ENCODE data around the gene DISP2. TPM values are rescaled to one million over a fixed set of nuclear protein-coding genes. Genes with fewer than 3 reads are reported as not detected.

The DISP2 gene
- total and polyA plus RNA-seq, 2 of the 8 experiments (the other 6 are each of a cell fraction or from before 2014, with no cell fraction given) = 0.45 to 1.2 TPM

- H3K79me1 ChIP-seq (ENCODE audit: low read depth, low read length) = no peaks in the 10 kb centered on the region
- ChIA-PET CTCF (ENCODE audit: partially characterized antibody) (interaction anchor here (0.7 to 27.4 kb wide), 6 partner anchors 12 to 80 kb away, joined by 3 to 452 read pairs (median 3); partner anchors contain the start of gene CCDC9B), POLR2A (ENCODE audit: partially characterized antibody) (interaction anchor here (0.6 to 1.4 kb wide), 4 partner anchors 10 to 119 kb away, joined by 3 read pairs; no protein-coding TSS in a partner anchor)
- no peaks in the 10 kb centered on the region for H4K20me1 ChIP-seq (replicated peaks in 1 of 2; ENCODE audit: control insufficient read depth in 1 of 2, insufficient read depth in 2 of 2, low read length in 2 of 2)
- H3K23me2 ChIP-seq (ENCODE audit: low read depth, low read length) = peaks cover 9% of the 10 kb centered on the region
- peak overlapping the region; percentile 25 to 49; a peak in 3 of 4 replicates for H3K4me2 ChIP-seq (ENCODE audit: insufficient read depth in 1 of 2, low read depth in 2 of 2, low read length in 2 of 2)
- peak overlapping the region; percentile 52; the same call in 1 of the 2 replicates for H3K18ac ChIP-seq (ENCODE audit: extremely low read depth, low read length)
- H3K4ac ChIP-seq (replicated peaks; ENCODE audit: insufficient read length, low read depth, low read length) = no peak overlapping the region
- H3K23ac ChIP-seq (ENCODE audit: insufficient read length) = no peak overlapping the region
- peak overlapping the region; percentile 82 for H2BK20ac ChIP-seq (ENCODE audit: low read length)
- 80% methylated on average over 5 of the region's 5 CpGs; no CpG with 5 or more reads in 1 of the 2 experiments for WGBS, 2 experiments (ENCODE audit: extremely low coverage in 1 of 2, insufficient coverage in 1 of 2, insufficient read length in 1 of 2, insufficient replicate concordance in 2 of 2, low coverage in 1 of 2, low lambda C conversion rate in 2 of 2, missing lambda C conversion rate in 1 of 2)
- no peak for DNase-seq (ENCODE audit: low read depth in 1 of 2, low spot score in 2 of 2)
- H3K14ac ChIP-seq (ENCODE audit: insufficient read length) = no peak overlapping the region
- H3K79me2 ChIP-seq (ENCODE audit: control insufficient read depth in 1 of 2, insufficient read depth in 2 of 2, low read length in 2 of 2) = no peaks in the 10 kb centered on the region
- peaks cover 11 to 22% (median 14%) of the 10 kb centered on the region in 4 experiments for H3K4me1 ChIP-seq (replicated peaks in 1 of 4; ENCODE audit: control insufficient read depth in 3 of 4, insufficient read depth in 4 of 4, low read length in 3 of 4)
- TF ChIP-seq CTCF (IDR thresholded peaks at IDR 0.05; ENCODE audit: control extremely low read depth in 1 of 3, insufficient read depth in 1 of 3, low read depth in 1 of 3, low read length in 3 of 3) (0 out of 4 replicates have a peak, but pooled peaks of 1 of the 3 experiments have one; percentile 7), BRCA1 (IDR thresholded peaks at IDR 0.05; ENCODE audit: low read depth, low read length) (no peak), EZH2 (IDR thresholded peaks at IDR 0.05; ENCODE audit: low read depth, low read length, severe bottlenecking) (no peak), SIX5 (IDR thresholded peaks at IDR 0.05; ENCODE audit: low read depth, low read length) (no peak), ZNF274 (IDR thresholded peaks at IDR 0.05; ENCODE audit: borderline replicate concordance, extremely low read depth, low read length) (no peak), NRF1 (IDR thresholded peaks at IDR 0.05; ENCODE audit: low read depth, low read length) (no peak), POLR2A (IDR thresholded peaks at IDR 0.05; ENCODE audit: control extremely low read depth in 1 of 2, low read depth in 2 of 2, low read length in 2 of 2) (no peak), SP1 (IDR thresholded peaks at IDR 0.05; ENCODE audit: low read depth, low read length) (no peak)
- H3K9ac ChIP-seq (replicated peaks in 1 of 4; ENCODE audit: extremely low read depth in 1 of 4, low read depth in 3 of 4, low read length in 3 of 4) = no peak overlapping the region; a peak in 1 of 7 replicates
- peak overlapping the region; percentile 95 for H2BK15ac ChIP-seq (ENCODE audit: low read length)
- no peak overlapping the region for H4K91ac ChIP-seq (replicated peaks; ENCODE audit: insufficient read length, low read length)
- H2BK12ac ChIP-seq (ENCODE audit: low read depth, low read length) = peak overlapping the region; percentile 88; the same call in 1 of the 2 replicates
- H4K8ac ChIP-seq (ENCODE audit: extremely low read depth, insufficient read depth, low read length) = no peak overlapping the region
- no peak overlapping the region for H2BK120ac ChIP-seq (replicated peaks; ENCODE audit: low read depth, low read length)
- no peak overlapping the region for H2AFZ ChIP-seq (ENCODE audit: low read length)
- no peak for FAIRE-seq
- peak overlapping the region; percentile 46; the same call in 1 of the 2 replicates for H2BK5ac ChIP-seq (ENCODE audit: low read depth, low read length)
- H4K5ac ChIP-seq (ENCODE audit: insufficient read length, low read depth, low read length) = no peak overlapping the region
- no peak overlapping the region for H3K56ac ChIP-seq (replicated peaks; ENCODE audit: insufficient read length, low read depth, low read length)
- H3K9me3 ChIP-seq (ENCODE audit: insufficient read depth in 2 of 2, low read depth in 1 of 2, low read length in 1 of 2) = no peaks in the 10 kb centered on the region
- H3K4me3 ChIP-seq (ENCODE audit: extremely low read depth in 1 of 4, insufficient read depth in 2 of 4, low read depth in 3 of 4, low read length in 4 of 4) = no peak overlapping the region
- no peaks in the 10 kb centered on the region for H3K36me3 ChIP-seq (ENCODE audit: control insufficient read depth in 2 of 4, insufficient read depth in 4 of 4, low read length in 3 of 4)
- H2AK5ac ChIP-seq (ENCODE audit: low read depth, low read length) = peak overlapping the region; percentile 28; the same call in 1 of the 2 replicates
- H3K27ac ChIP-seq (ENCODE audit: low read depth, low read length) = no peak overlapping the region
- H3K27me3 ChIP-seq (replicated peaks in 1 of 4; ENCODE audit: control insufficient read depth in 3 of 4, extremely low read depth in 1 of 4, insufficient read depth in 3 of 4, low read length in 3 of 4) = peaks cover 0 to 6% (median 4%) of the 10 kb centered on the region in 4 experiments; a peak in 3 of 7 replicates
Observed at GRCh38 chr15:40353697-40354096, 4.3 kb upstream of the DISP2 start.

Data from H1 (cell line).